MM.1S (cell line): Measurements from ENCODE around the gene GUCY1A2.

Experiments
- DNase-seq: peaks from one replicate; pipeline ENCODE4 v3.0.0-alpha.2; 2015
- H2AFZ ChIP-seq: fragments of 300-600 bp; sonication (generic); 2 replicates; pipeline ENCODE4 v1.6.0; 2016; ENCODE audit warnings: antibody characterized with exemption, low read length
- H3F3A ChIP-seq: fragments of 300-600 bp; sonication (generic); 2 replicates; pipeline ENCODE4 v1.6.1; 2016; ENCODE audit warnings: mild to moderate bottlenecking, antibody characterized with exemption, low read length, moderate library complexity, mixed read lengths; ENCODE audit not compliant: insufficient read depth
- H3K27ac ChIP-seq: fragments of 300-600 bp; sonication (generic); 2 replicates; pipeline ENCODE4 v1.5.1; 2016; ENCODE audit warnings: mild to moderate bottlenecking, low read length
- H3K27me3 ChIP-seq: fragments of 300-600 bp; sonication (generic); replicated peaks from 2 replicates; pipeline ENCODE4 v1.6.0; 2016; ENCODE audit warnings: low read length; ENCODE audit not compliant: insufficient read depth
- H3K36me3 ChIP-seq: fragments of 300-600 bp; sonication (generic); replicated peaks from 2 replicates; pipeline ENCODE4 v1.6.1; 2016; ENCODE audit warnings: mild to moderate bottlenecking, low read length, mixed read lengths; ENCODE audit not compliant: insufficient read depth
- H3K4me1 ChIP-seq: fragments of 300-600 bp; sonication (generic); 2 replicates; pipeline ENCODE4 v1.6.1; 2016; ENCODE audit warnings: low read length, mixed read lengths
- H3K4me2 ChIP-seq: fragments of 300-600 bp; sonication (generic); 2 replicates; pipeline ENCODE4 v1.6.0; 2016; ENCODE audit warnings: low read depth, low read length
- H3K4me3 ChIP-seq: fragments of 300-600 bp; sonication (generic); 2 replicates; pipeline ENCODE4 v1.5.1; 2016; ENCODE audit warnings: low read length, mixed read lengths
- H3K79me2 ChIP-seq: fragments of 300-600 bp; sonication (generic); 2 replicates; pipeline ENCODE4 v1.6.1; 2016; ENCODE audit warnings: mixed run types, low read length, mixed read lengths
- H3K9ac ChIP-seq: fragments of 300-600 bp; sonication (generic); 2 replicates; pipeline ENCODE4 v1.6.1; 2016; ENCODE audit warnings: low read length, mixed read lengths
- H3K9me2 ChIP-seq: fragments of 300-600 bp; sonication (generic); replicated peaks from 2 replicates; pipeline ENCODE4 v1.6.1; 2016; ENCODE audit warnings: mild to moderate bottlenecking, low read length, mixed read lengths; ENCODE audit not compliant: insufficient read depth
- H3K9me3 ChIP-seq: fragments of 300-600 bp; sonication (generic); replicated peaks from 2 replicates; pipeline ENCODE4 v1.6.1; 2016; ENCODE audit warnings: mild to moderate bottlenecking, low read length, mixed read lengths; ENCODE audit not compliant: insufficient read depth
- H4K20me1 ChIP-seq: fragments of 300-600 bp; sonication (generic); 2 replicates; pipeline ENCODE4 v1.6.1; 2016; ENCODE audit warnings: mild to moderate bottlenecking, low read length, moderate library complexity, mixed read lengths; ENCODE audit not compliant: insufficient read depth
- EZH2 ChIP-seq: fragments of 300-600 bp; sonication (generic); optimal IDR thresholded peaks from 2 replicates; pipeline ENCODE3; 2017; ENCODE audit warnings: low read depth, mild to moderate bottlenecking, antibody characterized with exemption, low read length, mixed read lengths
- EZH2phosphoT487 ChIP-seq: fragments of 300-600 bp; sonication (generic); IDR thresholded peaks from 2 replicates; pipeline ENCODE4 v1.6.1; 2018; ENCODE audit warnings: antibody characterized with exemption, low read length
- TF ChIP-seq, protein P1 (sequence below): fragments of 300-600 bp; sonication (generic); IDR thresholded peaks from 2 replicates; pipeline ENCODE4 v1.5.1; 2016; ENCODE audit warnings: antibody characterized with exemption, low read length, mixed read lengths

The GUCY1A2 gene

GRCh38 chr11:106853850-106854401 is 164.3 kb downstream of the GUCY1A2 start:
- Histone ChIP-seq H3K9me2 (no peaks in the 10 kb centered on the region), H4K20me1 (no peaks in the 10 kb centered on the region), H2AFZ (no peak overlapping the region), H3K4me1 (no peaks in the 10 kb centered on the region), H3K4me3 (no peak overlapping the region), H3K36me3 (no peaks in the 10 kb centered on the region), H3K27me3 (no peaks in the 10 kb centered on the region), H3F3A (no peaks in the 10 kb centered on the region), H3K79me2 (no peaks in the 10 kb centered on the region), H3K9ac (no peak overlapping the region), H3K27ac (no peak overlapping the region), H3K9me3 (no peaks in the 10 kb centered on the region), H3K4me2 (no peak overlapping the region)
- no peak for DNase-seq
- TF ChIP-seq EZH2phosphoT487: no peak
- TF ChIP-seq, protein P1, sequence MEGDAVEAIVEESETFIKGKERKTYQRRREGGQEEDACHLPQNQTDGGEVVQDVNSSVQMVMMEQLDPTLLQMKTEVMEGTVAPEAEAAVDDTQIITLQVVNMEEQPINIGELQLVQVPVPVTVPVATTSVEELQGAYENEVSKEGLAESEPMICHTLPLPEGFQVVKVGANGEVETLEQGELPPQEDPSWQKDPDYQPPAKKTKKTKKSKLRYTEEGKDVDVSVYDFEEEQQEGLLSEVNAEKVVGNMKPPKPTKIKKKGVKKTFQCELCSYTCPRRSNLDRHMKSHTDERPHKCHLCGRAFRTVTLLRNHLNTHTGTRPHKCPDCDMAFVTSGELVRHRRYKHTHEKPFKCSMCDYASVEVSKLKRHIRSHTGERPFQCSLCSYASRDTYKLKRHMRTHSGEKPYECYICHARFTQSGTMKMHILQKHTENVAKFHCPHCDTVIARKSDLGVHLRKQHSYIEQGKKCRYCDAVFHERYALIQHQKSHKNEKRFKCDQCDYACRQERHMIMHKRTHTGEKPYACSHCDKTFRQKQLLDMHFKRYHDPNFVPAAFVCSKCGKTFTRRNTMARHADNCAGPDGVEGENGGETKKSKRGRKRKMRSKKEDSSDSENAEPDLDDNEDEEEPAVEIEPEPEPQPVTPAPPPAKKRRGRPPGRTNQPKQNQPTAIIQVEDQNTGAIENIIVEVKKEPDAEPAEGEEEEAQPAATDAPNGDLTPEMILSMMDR: no peak
- TF ChIP-seq EZH2: no peak

GRCh38 chr11:106852779-106853178 is 165.5 kb downstream of the GUCY1A2 start:
- Histone ChIP-seq H3K4me1 (no peaks in the 10 kb centered on the region), H2AFZ (no peak overlapping the region), H4K20me1 (no peaks in the 10 kb centered on the region), H3K4me3 (no peak overlapping the region), H3K4me2 (no peak overlapping the region), H3F3A (no peaks in the 10 kb centered on the region), H3K36me3 (no peaks in the 10 kb centered on the region), H3K9ac (no peak overlapping the region), H3K27me3 (no peaks in the 10 kb centered on the region), H3K9me2 (no peaks in the 10 kb centered on the region), H3K27ac (no peak overlapping the region), H3K9me3 (no peaks in the 10 kb centered on the region), H3K79me2 (no peaks in the 10 kb centered on the region)
- DNase-seq: no peak
- TF ChIP-seq EZH2: no peak
- TF ChIP-seq, protein P1: no peak
- TF ChIP-seq EZH2phosphoT487: no peak

GRCh38 chr11:106848526-106848925 is 169.8 kb downstream of the GUCY1A2 start:
- no peak for DNase-seq
- Histone ChIP-seq H3K79me2 (no peaks in the 10 kb centered on the region), H3K9me2 (no peaks in the 10 kb centered on the region), H4K20me1 (no peaks in the 10 kb centered on the region), H3K27ac (no peak overlapping the region), H3K27me3 (no peaks in the 10 kb centered on the region), H3K4me1 (no peaks in the 10 kb centered on the region), H3K36me3 (no peaks in the 10 kb centered on the region), H2AFZ (no peak overlapping the region), H3K9me3 (no peaks in the 10 kb centered on the region), H3K9ac (no peak overlapping the region), H3K4me3 (no peak overlapping the region), H3K4me2 (no peak overlapping the region), H3F3A (no peaks in the 10 kb centered on the region)
- TF ChIP-seq, protein P1: no peak
- no peak for TF ChIP-seq EZH2
- no peak for TF ChIP-seq EZH2phosphoT487
